ENCODE data around the gene RHOB. TPM values are rescaled to one million over a fixed set of nuclear protein-coding genes. Genes with fewer than 3 reads are reported as not detected.

RHOB gene
- total and polyA plus RNA-seq, 2 experiments from 2014 or later, result 146 to 429 TPM

DNA sequence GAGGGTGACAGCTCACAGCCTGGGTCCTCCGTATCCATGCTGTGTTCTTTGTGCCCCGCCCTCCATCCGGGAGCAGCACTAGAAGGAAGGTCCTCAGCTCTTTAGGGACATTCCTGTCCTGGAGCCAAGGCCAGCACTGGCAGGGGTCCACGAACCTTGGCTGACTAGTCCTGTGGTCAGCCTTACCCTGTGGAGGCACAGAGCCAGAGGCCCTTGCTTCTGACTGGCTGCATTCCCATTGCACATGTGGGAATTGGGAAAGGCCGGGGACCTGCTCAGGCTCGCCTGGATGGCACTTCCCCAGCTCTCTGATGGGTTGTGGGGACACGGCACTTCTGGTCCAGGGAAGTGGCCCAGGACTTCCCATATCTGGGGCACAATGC is 24.9 kb upstream of the RHOB start:
- no peaks in the 10 kb centered on the region for H3K27me3 ChIP-seq
- TF ChIP-seq, protein P1, sequence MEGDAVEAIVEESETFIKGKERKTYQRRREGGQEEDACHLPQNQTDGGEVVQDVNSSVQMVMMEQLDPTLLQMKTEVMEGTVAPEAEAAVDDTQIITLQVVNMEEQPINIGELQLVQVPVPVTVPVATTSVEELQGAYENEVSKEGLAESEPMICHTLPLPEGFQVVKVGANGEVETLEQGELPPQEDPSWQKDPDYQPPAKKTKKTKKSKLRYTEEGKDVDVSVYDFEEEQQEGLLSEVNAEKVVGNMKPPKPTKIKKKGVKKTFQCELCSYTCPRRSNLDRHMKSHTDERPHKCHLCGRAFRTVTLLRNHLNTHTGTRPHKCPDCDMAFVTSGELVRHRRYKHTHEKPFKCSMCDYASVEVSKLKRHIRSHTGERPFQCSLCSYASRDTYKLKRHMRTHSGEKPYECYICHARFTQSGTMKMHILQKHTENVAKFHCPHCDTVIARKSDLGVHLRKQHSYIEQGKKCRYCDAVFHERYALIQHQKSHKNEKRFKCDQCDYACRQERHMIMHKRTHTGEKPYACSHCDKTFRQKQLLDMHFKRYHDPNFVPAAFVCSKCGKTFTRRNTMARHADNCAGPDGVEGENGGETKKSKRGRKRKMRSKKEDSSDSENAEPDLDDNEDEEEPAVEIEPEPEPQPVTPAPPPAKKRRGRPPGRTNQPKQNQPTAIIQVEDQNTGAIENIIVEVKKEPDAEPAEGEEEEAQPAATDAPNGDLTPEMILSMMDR (IDR thresholded peaks at IDR 0.05; ENCODE audit: poor library complexity), result no peak
- TF ChIP-seq EZH2phosphoT487 (IDR thresholded peaks at IDR 0.05; ENCODE audit: low read depth, severe bottlenecking, unreplicated experiment) (no peak), EZH2 (IDR thresholded peaks at IDR 0.05; ENCODE audit: borderline replicate concordance) (no peak)
- no peaks in the 10 kb centered on the region for H3K36me3 ChIP-seq (replicated peaks; ENCODE audit: insufficient read depth, low read depth)
- DNase-seq (ENCODE audit: low spot score), result no peak
- peaks cover 3% of the 10 kb centered on the region for H3K4me1 ChIP-seq (ENCODE audit: insufficient read depth)
- 79% methylated on average over 7 of the region's 7 CpGs for WGBS (ENCODE audit: low lambda C conversion rate, missing lambda C conversion rate)
- H3K4me2 ChIP-seq, result no peak overlapping the region
- no peak overlapping the region for H3K27ac ChIP-seq
- H3K79me2 ChIP-seq, result no peaks in the 10 kb centered on the region
- no peaks in the 10 kb centered on the region for H4K20me1 ChIP-seq (ENCODE audit: insufficient read depth, poor library complexity, severe bottlenecking)
- no peak overlapping the region for H3K4me3 ChIP-seq
- no peak overlapping the region for H2AFZ ChIP-seq
- H3K9me3 ChIP-seq (ENCODE audit: low read depth), result no peaks in the 10 kb centered on the region
- H3K9me2 ChIP-seq (replicated peaks; ENCODE audit: insufficient read depth), result no peaks in the 10 kb centered on the region

DNA sequence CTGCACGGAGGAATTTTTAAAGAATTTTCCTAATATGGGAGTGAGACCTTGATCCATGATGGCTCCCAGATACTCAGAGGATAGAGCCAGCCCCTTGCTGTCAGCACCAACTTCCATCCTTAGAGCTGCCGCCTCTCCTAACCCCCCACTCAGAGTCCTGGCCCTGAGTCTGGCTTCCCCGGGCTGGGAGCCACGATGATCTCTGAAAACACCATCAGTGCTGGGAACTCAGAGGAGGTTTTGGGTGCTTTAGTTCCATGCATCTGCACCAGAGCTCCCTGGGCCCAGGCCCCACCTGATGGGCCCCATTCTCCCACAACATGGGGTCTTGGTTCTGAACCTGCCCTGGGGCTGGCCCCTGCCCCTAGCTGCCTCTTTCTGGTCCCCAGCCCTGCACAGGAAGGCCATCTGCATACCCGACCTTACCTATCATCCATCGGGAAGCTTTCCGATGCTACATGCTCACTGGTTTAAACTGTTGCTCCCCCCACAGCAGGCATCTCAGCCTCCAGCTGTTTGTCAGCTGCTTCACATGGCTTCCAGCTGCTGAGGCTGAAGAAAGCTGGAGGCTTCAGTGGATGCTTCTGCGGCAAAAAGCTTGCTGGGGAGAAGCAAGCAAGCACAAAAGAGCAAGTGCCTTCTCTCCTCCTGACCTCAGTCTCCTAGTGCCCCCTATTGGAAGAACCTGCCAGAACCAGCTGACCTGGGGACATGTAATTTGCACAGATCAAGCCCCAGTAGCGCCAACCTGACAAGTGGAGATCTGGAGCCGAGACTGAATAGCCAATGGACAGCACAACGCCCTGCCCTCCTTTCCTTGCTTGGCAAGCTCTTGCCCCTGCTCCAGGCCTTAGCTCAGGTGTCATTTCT is 24.2 kb upstream of the RHOB start:
- DNase-seq (ENCODE audit: low spot score), result no peak
- TF ChIP-seq, protein P1 (IDR thresholded peaks at IDR 0.05; ENCODE audit: poor library complexity), result no peak
- TF ChIP-seq EZH2phosphoT487 (IDR thresholded peaks at IDR 0.05; ENCODE audit: low read depth, severe bottlenecking, unreplicated experiment) (no peak), EZH2 (IDR thresholded peaks at IDR 0.05; ENCODE audit: borderline replicate concordance) (no peak)
- Histone ChIP-seq H3K4me3 (no peak overlapping the region), H3K9me3 (ENCODE audit: low read depth) (no peaks in the 10 kb centered on the region), H3K27ac (no peak overlapping the region), H3K9me2 (replicated peaks; ENCODE audit: insufficient read depth) (no peaks in the 10 kb centered on the region), H3K36me3 (replicated peaks; ENCODE audit: insufficient read depth, low read depth) (no peaks in the 10 kb centered on the region), H4K20me1 (ENCODE audit: insufficient read depth, poor library complexity, severe bottlenecking) (no peaks in the 10 kb centered on the region), H3K4me2 (no peak overlapping the region), H3K79me2 (no peaks in the 10 kb centered on the region), H3K4me1 (ENCODE audit: insufficient read depth) (peaks cover 3% of the 10 kb centered on the region), H3K27me3 (no peaks in the 10 kb centered on the region), H2AFZ (no peak overlapping the region)
- 81% methylated on average over 11 of the region's 11 CpGs for WGBS (ENCODE audit: low lambda C conversion rate, missing lambda C conversion rate)

DNA sequence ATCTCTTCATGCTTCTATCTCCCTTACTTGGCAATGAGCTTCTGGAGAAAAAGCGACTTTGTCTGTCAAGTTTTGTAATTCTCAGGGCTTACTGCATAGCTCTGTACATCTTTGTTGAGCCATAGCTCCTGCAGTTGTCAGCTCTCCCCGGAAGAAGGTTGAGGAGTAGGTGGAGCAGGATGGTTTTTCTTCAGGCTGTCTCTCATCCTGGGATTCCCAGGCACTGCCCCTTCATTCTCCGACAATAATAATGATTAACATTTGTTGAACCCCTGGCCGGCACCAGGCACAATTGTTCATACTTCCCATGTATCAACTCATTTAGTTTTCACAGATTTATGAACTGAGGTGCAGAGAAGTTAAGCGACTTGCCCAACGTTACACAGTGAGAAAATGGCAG is 23.5 kb upstream of the RHOB start:
- no peak for TF ChIP-seq EZH2 (IDR thresholded peaks at IDR 0.05; ENCODE audit: borderline replicate concordance)
- no peak for TF ChIP-seq EZH2phosphoT487 (IDR thresholded peaks at IDR 0.05; ENCODE audit: low read depth, severe bottlenecking, unreplicated experiment)
- TF ChIP-seq, protein P1 (IDR thresholded peaks at IDR 0.05; ENCODE audit: poor library complexity), result no peak
- 82% methylated on average over 6 of the region's 6 CpGs for WGBS (ENCODE audit: low lambda C conversion rate, missing lambda C conversion rate)
- H3K36me3 ChIP-seq (replicated peaks; ENCODE audit: insufficient read depth, low read depth), result no peaks in the 10 kb centered on the region
- no peak overlapping the region for H3K4me3 ChIP-seq
- peaks cover 3% of the 10 kb centered on the region for H3K4me1 ChIP-seq (ENCODE audit: insufficient read depth)
- no peak for DNase-seq (ENCODE audit: low spot score)
- H3K9me3 ChIP-seq (ENCODE audit: low read depth), result no peaks in the 10 kb centered on the region
- no peaks in the 10 kb centered on the region for H3K27me3 ChIP-seq
- no peaks in the 10 kb centered on the region for H3K9me2 ChIP-seq (replicated peaks; ENCODE audit: insufficient read depth)
- no peak overlapping the region for H3K27ac ChIP-seq
- H3K4me2 ChIP-seq, result no peak overlapping the region
- no peaks in the 10 kb centered on the region for H4K20me1 ChIP-seq (ENCODE audit: insufficient read depth, poor library complexity, severe bottlenecking)
- H3K79me2 ChIP-seq, result no peaks in the 10 kb centered on the region
- no peak overlapping the region for H2AFZ ChIP-seq

Measured in hepatocyte (in vitro differentiated cells).